Measurements from ENCODE around the gene TSPAN5.

TSPAN5 gene

DNA sequence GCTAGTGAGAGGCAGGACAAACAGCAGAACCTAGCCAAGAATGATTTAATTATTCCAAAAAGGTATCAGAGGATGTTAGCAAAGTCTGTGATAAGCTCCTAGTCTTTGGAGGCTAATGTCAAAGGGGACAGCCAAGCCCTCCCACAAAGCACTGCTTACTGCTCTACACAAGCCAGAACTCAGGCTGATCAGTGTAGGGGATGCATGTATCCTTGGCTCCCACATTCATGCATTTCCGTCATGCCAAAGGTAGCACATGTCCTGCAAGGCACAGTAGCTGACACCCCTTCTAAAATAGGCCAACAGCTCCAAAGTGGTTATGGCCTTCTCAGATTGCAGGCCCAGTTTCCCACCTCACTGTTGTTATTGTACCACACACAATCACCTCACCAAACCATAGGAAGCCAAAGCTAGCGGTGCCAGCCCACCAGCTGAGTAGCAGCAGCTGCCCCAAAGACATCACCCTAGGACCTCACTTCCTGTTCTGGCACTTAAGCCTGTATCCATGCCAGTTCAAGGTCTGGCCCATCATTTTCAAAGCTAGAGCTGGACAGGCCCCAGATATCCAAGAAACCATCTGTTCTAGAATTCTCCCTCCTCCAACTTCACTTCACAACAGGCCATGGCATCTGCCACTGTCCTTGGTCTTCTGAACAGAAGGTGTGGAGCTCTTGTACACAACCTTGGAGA is 40.9 kb downstream of the TSPAN5 start:
- TF ChIP-seq EZH2phosphoT487 (IDR thresholded peaks at IDR 0.05; ENCODE audit: borderline replicate concordance): no peak
- TF ChIP-seq, protein P1, sequence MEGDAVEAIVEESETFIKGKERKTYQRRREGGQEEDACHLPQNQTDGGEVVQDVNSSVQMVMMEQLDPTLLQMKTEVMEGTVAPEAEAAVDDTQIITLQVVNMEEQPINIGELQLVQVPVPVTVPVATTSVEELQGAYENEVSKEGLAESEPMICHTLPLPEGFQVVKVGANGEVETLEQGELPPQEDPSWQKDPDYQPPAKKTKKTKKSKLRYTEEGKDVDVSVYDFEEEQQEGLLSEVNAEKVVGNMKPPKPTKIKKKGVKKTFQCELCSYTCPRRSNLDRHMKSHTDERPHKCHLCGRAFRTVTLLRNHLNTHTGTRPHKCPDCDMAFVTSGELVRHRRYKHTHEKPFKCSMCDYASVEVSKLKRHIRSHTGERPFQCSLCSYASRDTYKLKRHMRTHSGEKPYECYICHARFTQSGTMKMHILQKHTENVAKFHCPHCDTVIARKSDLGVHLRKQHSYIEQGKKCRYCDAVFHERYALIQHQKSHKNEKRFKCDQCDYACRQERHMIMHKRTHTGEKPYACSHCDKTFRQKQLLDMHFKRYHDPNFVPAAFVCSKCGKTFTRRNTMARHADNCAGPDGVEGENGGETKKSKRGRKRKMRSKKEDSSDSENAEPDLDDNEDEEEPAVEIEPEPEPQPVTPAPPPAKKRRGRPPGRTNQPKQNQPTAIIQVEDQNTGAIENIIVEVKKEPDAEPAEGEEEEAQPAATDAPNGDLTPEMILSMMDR (conservative IDR thresholded peaks at IDR 0.05; ENCODE audit: low read length): no peak
- Histone ChIP-seq H3K36me3 (ENCODE audit: insufficient read depth, low read length) (no peaks in the 10 kb centered on the region), H3K9ac (ENCODE audit: low read depth, low read length, poor library complexity, severe bottlenecking) (no peak overlapping the region), H3K27me3 (ENCODE audit: insufficient read depth, low read length, poor library complexity, severe bottlenecking) (no peaks in the 10 kb centered on the region), H3K4me2 (ENCODE audit: low read depth, low read length, poor library complexity, severe bottlenecking) (no peak overlapping the region), H2AFZ (ENCODE audit: low read length) (no peak overlapping the region), H3K9me3 (ENCODE audit: insufficient read depth, low read depth, low read length) (no peaks in the 10 kb centered on the region), H3F3A (ENCODE audit: low read depth) (no peaks in the 10 kb centered on the region), H3K79me2 (ENCODE audit: insufficient read depth, low read length) (peaks cover 63% of the 10 kb centered on the region; the same call in 1 of the 2 replicates), H3K4me3 (ENCODE audit: low read length, poor library complexity, severe bottlenecking) (no peak overlapping the region), H3K9me2 (replicated peaks; ENCODE audit: low read depth, low read length) (no peaks in the 10 kb centered on the region), H3K4me1 (ENCODE audit: insufficient read depth, low read length, poor library complexity, severe bottlenecking) (peaks cover 45% of the 10 kb centered on the region), H4K20me1 (ENCODE audit: insufficient read depth, low read length, poor library complexity, severe bottlenecking) (no peaks in the 10 kb centered on the region)

DNA sequence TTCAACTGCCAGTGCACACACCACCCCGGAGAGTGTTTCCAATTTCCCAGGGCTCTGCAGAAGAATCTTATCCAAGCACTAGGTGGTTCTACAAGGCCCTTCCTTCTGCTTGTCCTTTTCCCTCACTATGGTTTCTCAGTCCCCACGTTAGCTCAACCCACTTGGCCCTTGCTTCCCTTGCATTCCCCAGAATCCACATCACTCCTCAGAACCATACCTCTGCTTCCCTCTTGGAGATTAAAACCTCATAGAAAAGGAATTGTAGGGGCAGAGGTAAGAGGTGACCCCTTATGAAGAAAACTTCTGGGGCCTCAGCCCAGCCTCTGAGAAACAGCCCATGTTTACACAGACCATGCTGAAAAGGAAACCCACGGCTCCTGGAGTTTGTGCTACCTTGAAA is 42.4 kb downstream of the TSPAN5 start:
- no peaks in the 10 kb centered on the region for H3K9me3 ChIP-seq (ENCODE audit: insufficient read depth, low read depth, low read length)
- no peak overlapping the region for H2AFZ ChIP-seq (ENCODE audit: low read length)
- no peaks in the 10 kb centered on the region for H3K36me3 ChIP-seq (ENCODE audit: insufficient read depth, low read length)
- peaks cover 50% of the 10 kb centered on the region for H3K4me1 ChIP-seq (ENCODE audit: insufficient read depth, low read length, poor library complexity, severe bottlenecking)
- H3F3A ChIP-seq (ENCODE audit: low read depth): no peaks in the 10 kb centered on the region
- no peaks in the 10 kb centered on the region for H4K20me1 ChIP-seq (ENCODE audit: insufficient read depth, low read length, poor library complexity, severe bottlenecking)
- TF ChIP-seq, protein P1 (conservative IDR thresholded peaks at IDR 0.05; ENCODE audit: low read length): no peak
- TF ChIP-seq EZH2phosphoT487 (IDR thresholded peaks at IDR 0.05; ENCODE audit: borderline replicate concordance): no peak
- H3K4me3 ChIP-seq (ENCODE audit: low read length, poor library complexity, severe bottlenecking): no peak overlapping the region
- no peaks in the 10 kb centered on the region for H3K9me2 ChIP-seq (replicated peaks; ENCODE audit: low read depth, low read length)
- no peak overlapping the region for H3K9ac ChIP-seq (ENCODE audit: low read depth, low read length, poor library complexity, severe bottlenecking)
- H3K79me2 ChIP-seq (ENCODE audit: insufficient read depth, low read length): peaks cover 64% of the 10 kb centered on the region; the same call in 1 of the 2 replicates
- H3K4me2 ChIP-seq (ENCODE audit: low read depth, low read length, poor library complexity, severe bottlenecking): no peak overlapping the region
- no peaks in the 10 kb centered on the region for H3K27me3 ChIP-seq (ENCODE audit: insufficient read depth, low read length, poor library complexity, severe bottlenecking)

DNA sequence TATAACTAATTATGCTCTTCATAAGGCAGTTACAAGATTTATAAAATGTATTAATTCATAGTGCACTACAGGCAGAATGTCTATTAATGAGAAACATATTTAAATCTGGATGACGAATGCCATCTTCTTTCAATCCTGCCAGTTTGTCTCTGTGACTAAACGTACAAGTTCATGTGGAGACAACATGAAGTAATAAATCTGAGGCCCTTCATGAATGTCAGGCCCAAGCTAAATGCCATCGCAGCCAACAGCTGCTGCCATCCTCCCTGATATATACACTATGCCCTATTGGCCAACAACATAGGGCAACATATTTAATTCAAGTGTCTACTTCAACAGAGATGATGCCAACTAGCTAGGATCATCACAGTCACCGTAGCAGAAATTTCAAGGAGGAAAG is 43.7 kb downstream of the TSPAN5 start:
- Histone ChIP-seq H3K9me2 (replicated peaks; ENCODE audit: low read depth, low read length) (no peaks in the 10 kb centered on the region), H3K27me3 (ENCODE audit: insufficient read depth, low read length, poor library complexity, severe bottlenecking) (no peaks in the 10 kb centered on the region), H4K20me1 (ENCODE audit: insufficient read depth, low read length, poor library complexity, severe bottlenecking) (no peaks in the 10 kb centered on the region), H3K36me3 (ENCODE audit: insufficient read depth, low read length) (no peaks in the 10 kb centered on the region), H3K9ac (ENCODE audit: low read depth, low read length, poor library complexity, severe bottlenecking) (no peak overlapping the region), H3K9me3 (ENCODE audit: insufficient read depth, low read depth, low read length) (no peaks in the 10 kb centered on the region), H3K4me3 (ENCODE audit: low read length, poor library complexity, severe bottlenecking) (no peak overlapping the region), H3F3A (ENCODE audit: low read depth) (no peaks in the 10 kb centered on the region), H3K79me2 (ENCODE audit: insufficient read depth, low read length) (peaks cover 70% of the 10 kb centered on the region; the same call in 1 of the 2 replicates), H2AFZ (ENCODE audit: low read length) (no peak overlapping the region), H3K4me1 (ENCODE audit: insufficient read depth, low read length, poor library complexity, severe bottlenecking) (peaks cover 37% of the 10 kb centered on the region), H3K4me2 (ENCODE audit: low read depth, low read length, poor library complexity, severe bottlenecking) (no peak overlapping the region)
- no peak for TF ChIP-seq EZH2phosphoT487 (IDR thresholded peaks at IDR 0.05; ENCODE audit: borderline replicate concordance)
- TF ChIP-seq, protein P1 (conservative IDR thresholded peaks at IDR 0.05; ENCODE audit: low read length): no peak
